PC-9 (cell line): ENCODE results near the gene BMERB1. TPM values are rescaled to one million over a fixed set of nuclear protein-coding genes. Genes with fewer than 3 reads are reported as not detected.
"Not testable (repeated sequence)": the region's sequence is repeated elsewhere in the genome, so short reads cannot be mapped to it uniquely, and the experiment has no call there.

Experiments
- BruUV-seq: library from RNA; stranded (reverse); fragments of 400-500 nt; replicated peaks from 2 replicates; lab custom pipeline; 2021; lab: Mats Ljungman, UMichigan
- CTCF ChIA-PET: fragments of 300-600 bp; sonication (Branson Sonifier 250); formaldehyde crosslinking; loops from one replicate; lab custom pipeline; 2022; ENCODE audit warnings: antibody characterized with exemption; lab: Charles Lee
- POLR2A ChIA-PET: fragments of 300-600 bp; sonication (Branson Sonifier 250); formaldehyde crosslinking; loops from one replicate; lab custom pipeline; 2022; ENCODE audit warnings: antibody characterized with exemption; ENCODE audit not compliant: unreplicated experiment; lab: Charles Lee
- DNase-seq, 2 experiments: peaks; one replicate each; pipeline versions ENCODE4 v3.0.0 to v3.0.0-alpha.2; 2015 to 2022; ENCODE audit warnings: mixed read lengths in 1 of 2
- H2AFZ ChIP-seq: fragments of 200-600 bp; sonication (generic); 2 replicates; pipeline ENCODE4 v1.8.1; 2017; ENCODE audit warnings: antibody characterized with exemption
- H3F3A ChIP-seq: fragments of 200-600 bp; sonication (generic); 2 replicates; pipeline ENCODE4 v1.8.1; 2017; ENCODE audit warnings: antibody characterized with exemption, mild to moderate bottlenecking, low read depth; ENCODE audit not compliant: insufficient read depth
- H3K27ac ChIP-seq: fragments of 200-600 bp; sonication (generic); 2 replicates; pipeline ENCODE4 v1.6.1; 2016; ENCODE audit warnings: mixed run types
- H3K27me3 ChIP-seq: fragments of 200-600 bp; sonication (generic); 2 replicates; pipeline ENCODE4 v1.6.1; 2016; ENCODE audit warnings: low read depth, mixed run types; ENCODE audit not compliant: insufficient read depth
- H3K36me3 ChIP-seq: fragments of 200-600 bp; sonication (generic); 2 replicates; pipeline ENCODE4 v1.6.1; 2016; ENCODE audit warnings: low read depth, mixed run types
- H3K4me1 ChIP-seq: fragments of 200-600 bp; sonication (generic); replicated peaks from 2 replicates; pipeline ENCODE4 v1.6.1; 2016; ENCODE audit warnings: mixed run types; ENCODE audit not compliant: insufficient read depth
- H3K4me2 ChIP-seq: fragments of 200-600 bp; sonication (generic); 2 replicates; pipeline ENCODE4 v1.6.1; 2017; ENCODE audit warnings: mixed run types
- H3K4me3 ChIP-seq: fragments of 200-600 bp; sonication (generic); 2 replicates; pipeline ENCODE4 v1.6.1; 2016; ENCODE audit warnings: mixed run types
- H3K79me2 ChIP-seq: fragments of 200-600 bp; sonication (generic); 2 replicates; pipeline ENCODE4 v1.6.1; 2017; ENCODE audit warnings: low read depth, mixed run types
- H3K9me2 ChIP-seq: fragments of 200-600 bp; sonication (generic); 2 replicates; pipeline ENCODE4 v1.8.1; 2017; ENCODE audit warnings: mild to moderate bottlenecking; ENCODE audit not compliant: insufficient read depth
- H3K9me3 ChIP-seq: fragments of 200-600 bp; sonication (generic); 2 replicates; pipeline ENCODE4 v1.8.1; 2016; ENCODE audit warnings: low read depth; ENCODE audit not compliant: insufficient read depth
- H4K20me1 ChIP-seq: fragments of 200-600 bp; sonication (generic); 2 replicates; pipeline ENCODE4 v1.8.1; 2017; ENCODE audit not compliant: insufficient read depth
- EZH2 ChIP-seq: fragments of 200-600 bp; sonication (generic); IDR thresholded peaks from 2 replicates; pipeline ENCODE4 v1.8.0; 2017; ENCODE audit warnings: antibody characterized with exemption, low read depth
- intact Hi-C: fragments of 100-400 bp; cut with micrococcal nuclease; formaldehyde crosslinking; loops from one replicate; pipeline ENCODE4 v1.10.0; 2022; ENCODE audit not compliant: unreplicated experiment
- total RNA-seq: library from RNA; stranded (reverse); gene quantifications from 2 replicates; pipeline ENCODE4 v1.2.3, GENCODE V29; 2021
- TF ChIP-seq, protein P1 (sequence below): fragments of 200-600 bp; sonication (generic); conservative IDR thresholded peaks from 2 replicates; pipeline ENCODE4 v1.6.1; 2017; ENCODE audit warnings: mixed run types, antibody characterized with exemption, mild to moderate bottlenecking, moderate library complexity

Gene BMERB1
- total RNA-seq, 1 experiment from 2014 or later = 4.3 TPM

DNA sequence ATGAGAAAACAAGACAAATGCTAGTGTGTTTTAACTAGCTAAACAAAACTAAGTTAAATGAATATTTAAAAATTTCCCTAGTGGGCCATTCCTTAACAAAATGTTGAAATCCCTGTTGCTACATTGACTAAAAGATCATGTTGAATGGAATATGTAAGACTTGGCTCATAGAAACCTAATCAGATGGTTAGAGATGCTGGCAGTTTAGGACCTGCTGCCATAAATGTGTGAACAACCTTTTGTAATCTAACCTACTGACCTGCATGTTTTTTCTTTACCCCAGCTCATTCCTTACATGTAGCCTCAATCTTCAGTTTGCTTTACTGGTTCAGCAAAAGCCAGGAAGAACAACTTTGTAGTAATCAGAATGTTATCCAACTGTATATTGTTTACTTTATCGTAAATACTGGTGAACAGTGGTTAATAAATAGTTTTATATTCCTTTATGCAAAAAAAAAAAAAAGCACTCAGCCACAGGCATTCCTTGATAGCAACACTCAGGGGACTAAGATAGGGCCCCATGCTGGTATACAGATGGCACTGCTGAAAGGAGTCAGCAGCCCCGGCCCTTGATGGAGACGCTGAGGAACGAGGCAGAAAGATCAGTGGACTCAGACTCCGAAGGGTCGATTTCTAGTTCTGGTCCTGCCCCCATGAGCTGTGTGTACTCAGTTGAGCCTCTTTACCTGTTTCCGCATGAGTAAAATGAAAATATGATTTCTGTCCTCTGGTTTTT is 130.4 kb downstream of the BMERB1 start:
- ChIA-PET POLR2A (no interaction called here), CTCF (no interaction called here)
- Histone ChIP-seq H3K27ac (no peak overlapping the region), H3K4me3 (no peak overlapping the region), H3K9me2 (no peaks in the 10 kb centered on the region), H3F3A (no peaks in the 10 kb centered on the region; the same call in 1 of the 2 replicates), H3K9me3 (peaks cover 7% of the 10 kb centered on the region; the same call in 1 of the 2 replicates), H3K36me3 (no peaks in the 10 kb centered on the region), H3K4me2 (no peak overlapping the region), H3K79me2 (no peaks in the 10 kb centered on the region), H3K27me3 (no peaks in the 10 kb centered on the region), H3K4me1 (no peaks in the 10 kb centered on the region), H4K20me1 (no peaks in the 10 kb centered on the region), H2AFZ (no peak overlapping the region)
- intact Hi-C loops = no loop called here
- no TSS peak for BruUV-seq
- no peak for DNase-seq
- TF ChIP-seq, protein P1, sequence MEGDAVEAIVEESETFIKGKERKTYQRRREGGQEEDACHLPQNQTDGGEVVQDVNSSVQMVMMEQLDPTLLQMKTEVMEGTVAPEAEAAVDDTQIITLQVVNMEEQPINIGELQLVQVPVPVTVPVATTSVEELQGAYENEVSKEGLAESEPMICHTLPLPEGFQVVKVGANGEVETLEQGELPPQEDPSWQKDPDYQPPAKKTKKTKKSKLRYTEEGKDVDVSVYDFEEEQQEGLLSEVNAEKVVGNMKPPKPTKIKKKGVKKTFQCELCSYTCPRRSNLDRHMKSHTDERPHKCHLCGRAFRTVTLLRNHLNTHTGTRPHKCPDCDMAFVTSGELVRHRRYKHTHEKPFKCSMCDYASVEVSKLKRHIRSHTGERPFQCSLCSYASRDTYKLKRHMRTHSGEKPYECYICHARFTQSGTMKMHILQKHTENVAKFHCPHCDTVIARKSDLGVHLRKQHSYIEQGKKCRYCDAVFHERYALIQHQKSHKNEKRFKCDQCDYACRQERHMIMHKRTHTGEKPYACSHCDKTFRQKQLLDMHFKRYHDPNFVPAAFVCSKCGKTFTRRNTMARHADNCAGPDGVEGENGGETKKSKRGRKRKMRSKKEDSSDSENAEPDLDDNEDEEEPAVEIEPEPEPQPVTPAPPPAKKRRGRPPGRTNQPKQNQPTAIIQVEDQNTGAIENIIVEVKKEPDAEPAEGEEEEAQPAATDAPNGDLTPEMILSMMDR = no peak
- no peak for TF ChIP-seq EZH2

- H3K79me2 ChIP-seq = no peaks in the 10 kb centered on the region
- no peaks in the 10 kb centered on the region; the same call in 1 of the 2 replicates for H3F3A ChIP-seq
- H4K20me1 ChIP-seq = no peaks in the 10 kb centered on the region
- intact Hi-C loops = no loop called here
- no peak overlapping the region for H2AFZ ChIP-seq
- TF ChIP-seq, protein P1 = no peak
- no peak for TF ChIP-seq EZH2
- no peak overlapping the region for H3K4me2 ChIP-seq
- peaks cover 3% of the 10 kb centered on the region for H3K4me1 ChIP-seq
- H3K36me3 ChIP-seq = no peaks in the 10 kb centered on the region
- H3K9me3 ChIP-seq = peaks cover 7% of the 10 kb centered on the region; the same call in 1 of the 2 replicates
- ChIA-PET POLR2A (no interaction called here), CTCF (interaction anchor here (0.6 kb wide), 2 partner anchors 36 to 48 kb away, joined by 3 to 5 read pairs; no protein-coding TSS in a partner anchor)
- no peak overlapping the region for H3K4me3 ChIP-seq
- BruUV-seq = no TSS peak
- no peak for DNase-seq
- no peaks in the 10 kb centered on the region for H3K27me3 ChIP-seq
- H3K27ac ChIP-seq = no peak overlapping the region
- no peaks in the 10 kb centered on the region for H3K9me2 ChIP-seq
Observed at GRCh38 chr16:15566095-15566494, 131.7 kb downstream of the BMERB1 start.

- H3F3A ChIP-seq = peaks cover 14% of the 10 kb centered on the region
- H3K27me3 ChIP-seq = no peaks in the 10 kb centered on the region
- H3K4me1 ChIP-seq = peaks cover 20% of the 10 kb centered on the region
- TF ChIP-seq, protein P1 = no peak
- no peak overlapping the region for H2AFZ ChIP-seq
- no peaks in the 10 kb centered on the region for H3K36me3 ChIP-seq
- H4K20me1 ChIP-seq = no peaks in the 10 kb centered on the region
- DNase-seq = no peak
- ChIA-PET CTCF (no interaction called here), POLR2A (no interaction called here)
- BruUV-seq = no TSS peak
- no peaks in the 10 kb centered on the region for H3K79me2 ChIP-seq
- H3K9me3 ChIP-seq = peaks cover 7% of the 10 kb centered on the region; the same call in 1 of the 2 replicates
- H3K27ac ChIP-seq = no peak overlapping the region
- no peak overlapping the region for H3K4me3 ChIP-seq
- H3K4me2 ChIP-seq = no peak overlapping the region
- H3K9me2 ChIP-seq = no peaks in the 10 kb centered on the region
- intact Hi-C loops = no loop called here
Observed at GRCh38 chr16:15567823-15568222, 133.4 kb downstream of the BMERB1 start.

DNA sequence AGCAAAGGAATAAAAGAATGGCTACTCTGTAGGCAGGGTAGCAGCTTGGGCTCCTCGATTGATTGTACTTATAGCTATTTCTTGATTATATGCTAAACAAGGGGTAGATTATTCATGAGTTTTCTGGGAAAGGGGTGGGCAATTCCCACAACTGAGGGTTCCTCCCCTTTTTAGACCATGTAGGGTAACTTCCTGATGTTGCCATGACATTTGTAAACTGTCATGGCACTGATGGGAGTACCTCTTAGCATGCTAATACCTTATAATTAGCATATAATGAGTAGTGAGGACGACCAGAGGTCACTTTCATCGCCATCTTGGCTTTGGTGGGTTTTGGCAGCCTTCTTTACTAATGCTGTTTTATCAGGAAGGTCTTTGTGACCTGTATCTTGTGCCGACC is 136.3 kb downstream of the BMERB1 start:
- H3K9me2 ChIP-seq, H3K27me3 ChIP-seq, H3K79me2 ChIP-seq, H4K20me1 ChIP-seq, DNase-seq, CTCF ChIA-PET, H3K27ac ChIP-seq, H3K9me3 ChIP-seq, H3K4me3 ChIP-seq, H3K4me2 ChIP-seq, H3K36me3 ChIP-seq, H2AFZ ChIP-seq, POLR2A ChIA-PET, intact Hi-C loops, BruUV-seq: not testable (repeated sequence)
- Histone ChIP-seq H3K4me1 (peaks cover 49% of the 10 kb centered on the region), H3F3A (peaks cover 28% of the 10 kb centered on the region)
